GM12878 (cell line): Measurements from ENCODE around the gene C6orf120. TPM values are rescaled to one million over a fixed set of nuclear protein-coding genes. Genes with fewer than 3 reads are reported as not detected.

Experiments
- BRCA1 ChIP-seq: IDR thresholded peaks from 2 replicates; pipeline ENCODE4 v1.6.1; 2011; ENCODE audit warnings: low read depth, low read length, improper control_type of control experiment
- FOS ChIP-seq: IDR thresholded peaks from 3 replicates; pipeline ENCODE4 v1.6.1; 2011; ENCODE audit warnings: borderline replicate concordance; ENCODE audit not compliant: insufficient read length; ENCODE audit errors: extremely low read depth
- NFYB ChIP-seq: IDR thresholded peaks from 2 replicates; pipeline ENCODE4 v1.6.1; 2011; ENCODE audit warnings: low read depth, mild to moderate bottlenecking, low read length, improper control_type of control experiment, moderate library complexity; ENCODE audit not compliant: insufficient read depth
- RB1 ChIP-seq: fragments of 450-650 bp; formaldehyde crosslinking; IDR thresholded peaks from 2 replicates; pipeline ENCODE4 v1.6.1; 2017; ENCODE audit warnings: mild to moderate bottlenecking, borderline replicate concordance
- RBBP5 ChIP-seq: fragments of 200-600 bp; sonication (generic); conservative IDR thresholded peaks from 2 replicates; pipeline ENCODE4 v1.6.1; 2016
- RELA ChIP-seq: fragments of 450-650 bp; IDR thresholded peaks from 2 replicates; pipeline ENCODE4 v1.8.0; 2014; ENCODE audit warnings: borderline replicate concordance; ENCODE audit not compliant: partially characterized antibody
- RUNX3 ChIP-seq: IDR thresholded peaks from 2 replicates; pipeline ENCODE4 v1.6.1; 2012; ENCODE audit warnings: low read length, inconsistent platforms
- SPI1 ChIP-seq: IDR thresholded peaks from 2 replicates; pipeline ENCODE4 v1.6.1; 2011; ENCODE audit warnings: low read depth, mild to moderate bottlenecking, low read length, moderate library complexity, borderline replicate concordance; ENCODE audit not compliant: insufficient read depth
- TCF12 ChIP-seq: IDR thresholded peaks from 2 replicates; pipeline ENCODE4 v1.6.1; 2011; ENCODE audit warnings: low read depth, mild to moderate bottlenecking, low read length
- ZNF622 ChIP-seq: fragments of 450-650 bp; IDR thresholded peaks from 2 replicates; pipeline ENCODE4 v1.6.1; 2017; ENCODE audit warnings: mild to moderate bottlenecking, inconsistent platforms
- polyA plus RNA-seq, 11 experiments: library from polyadenylated mRNA; depleted of rRNA in 4 of 11; unstranded in 6 of 11; stranded (reverse) in 5 of 11; fragments of >200 nt; fragmentation: Nextera tagmentation in 4 of 11; fragmentation: Illumina TruSeq in 1 of 11; extraction: Ambion mirVana in 4 of 11; extraction: Trizol in 1 of 11; gene quantifications; 1 replicate in 1 of 11; 2 replicates in 10 of 11; pipeline versions ENCODE4 v1.2.1 to v1.2.3, GENCODE V29; 2011 to 2016; ENCODE audit warnings: inconsistent platforms in 2 of 11, missing spikeins in 2 of 11, low read depth in 1 of 11
- total RNA-seq, 4 experiments: library from RNA; depleted of rRNA in 3 of 4; stranded (reverse); fragments of >200 nt in 3 of 4; fragmentation: Illumina TruSeq in 1 of 4; extraction: Trizol in 1 of 4; gene quantifications; 2 replicates each; pipeline versions ENCODE4 v1.2.1 to v1.2.3, GENCODE V29; 2013 to 2021
- TF ChIP-seq, protein P1 (sequence below): fragments of 450-650 bp; IDR thresholded peaks from 2 replicates; pipeline ENCODE4 v1.6.1; 2017; ENCODE audit warnings: mild to moderate bottlenecking, moderate library complexity
- TF ChIP-seq, protein P2 (sequence below): IDR thresholded peaks from 2 replicates; pipeline ENCODE4 v1.6.1; 2012; ENCODE audit warnings: low read depth, low read length, improper control_type of control experiment
- TF ChIP-seq, protein P3 (sequence below): fragments of 450-650 bp; formaldehyde crosslinking; IDR thresholded peaks from 2 replicates; pipeline ENCODE4 v1.5.0; 2022; ENCODE audit warnings: mild to moderate bottlenecking, missing genetic modification characterization
- TF ChIP-seq, protein P4 (sequence below): fragments of 450-650 bp; formaldehyde crosslinking; IDR thresholded peaks from 2 replicates; pipeline ENCODE4 v1.4.0; 2022; ENCODE audit warnings: mild to moderate bottlenecking, moderate library complexity
- TF ChIP-seq, protein P5 (sequence below): IDR thresholded peaks from 2 replicates; pipeline ENCODE4 v1.6.1; 2011; ENCODE audit warnings: borderline replicate concordance, low read depth, mild to moderate bottlenecking, moderate library complexity, mixed read lengths, low read length; ENCODE audit not compliant: insufficient read depth; ENCODE audit errors: extremely low read length

The C6orf120 gene
- total and polyA plus RNA-seq, 10 of the 15 experiments (the other 5 are each of a cell fraction or from before 2014, with no cell fraction given), result 3.6 to 23.9 (median 18.2) TPM

DNA sequence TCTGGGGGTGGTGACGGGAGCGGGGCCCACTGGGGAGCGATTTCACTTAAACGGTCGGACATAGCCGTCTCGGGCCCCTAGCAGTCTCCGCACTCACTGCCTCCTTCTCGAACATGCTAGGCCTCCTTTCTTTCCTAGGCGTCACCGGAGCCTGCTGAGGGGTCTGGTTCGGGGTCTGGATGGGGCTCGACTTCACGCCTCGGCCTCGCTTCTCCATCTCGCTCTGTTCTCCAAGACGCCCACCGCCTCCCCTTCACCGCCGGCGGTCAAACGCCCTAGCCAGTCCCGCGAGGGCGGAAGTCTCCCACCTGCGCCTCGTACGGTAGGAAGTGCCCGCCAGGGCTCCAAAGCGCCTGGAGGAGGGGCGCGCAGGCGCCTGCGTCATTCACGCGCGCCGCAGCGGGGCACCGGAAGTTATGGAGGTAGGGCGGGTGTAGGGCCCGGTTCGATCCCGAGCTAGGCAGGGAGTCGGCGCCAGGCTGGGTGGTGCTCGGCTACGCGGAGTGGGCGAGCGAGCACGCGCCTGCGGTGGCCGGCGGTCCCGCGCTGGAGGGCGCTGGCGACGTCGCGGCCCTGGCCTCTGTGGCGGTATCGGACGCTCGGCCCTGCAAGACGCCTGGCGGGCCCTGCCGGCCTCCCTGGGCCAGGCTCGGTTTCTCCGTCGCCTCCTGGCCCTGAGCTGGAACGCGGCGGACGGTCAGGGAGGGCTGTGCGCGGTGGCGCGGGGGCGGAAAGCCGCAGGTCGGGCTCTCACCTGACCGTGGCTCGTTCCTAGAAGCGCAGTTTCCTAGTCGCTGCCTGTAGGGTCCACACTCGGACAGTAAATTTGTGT, 49.5 kb downstream of the C6orf120 start, which contains the start of the genes DYNLT2 and ERMARD (continued):
- TF ChIP-seq, protein P1, sequence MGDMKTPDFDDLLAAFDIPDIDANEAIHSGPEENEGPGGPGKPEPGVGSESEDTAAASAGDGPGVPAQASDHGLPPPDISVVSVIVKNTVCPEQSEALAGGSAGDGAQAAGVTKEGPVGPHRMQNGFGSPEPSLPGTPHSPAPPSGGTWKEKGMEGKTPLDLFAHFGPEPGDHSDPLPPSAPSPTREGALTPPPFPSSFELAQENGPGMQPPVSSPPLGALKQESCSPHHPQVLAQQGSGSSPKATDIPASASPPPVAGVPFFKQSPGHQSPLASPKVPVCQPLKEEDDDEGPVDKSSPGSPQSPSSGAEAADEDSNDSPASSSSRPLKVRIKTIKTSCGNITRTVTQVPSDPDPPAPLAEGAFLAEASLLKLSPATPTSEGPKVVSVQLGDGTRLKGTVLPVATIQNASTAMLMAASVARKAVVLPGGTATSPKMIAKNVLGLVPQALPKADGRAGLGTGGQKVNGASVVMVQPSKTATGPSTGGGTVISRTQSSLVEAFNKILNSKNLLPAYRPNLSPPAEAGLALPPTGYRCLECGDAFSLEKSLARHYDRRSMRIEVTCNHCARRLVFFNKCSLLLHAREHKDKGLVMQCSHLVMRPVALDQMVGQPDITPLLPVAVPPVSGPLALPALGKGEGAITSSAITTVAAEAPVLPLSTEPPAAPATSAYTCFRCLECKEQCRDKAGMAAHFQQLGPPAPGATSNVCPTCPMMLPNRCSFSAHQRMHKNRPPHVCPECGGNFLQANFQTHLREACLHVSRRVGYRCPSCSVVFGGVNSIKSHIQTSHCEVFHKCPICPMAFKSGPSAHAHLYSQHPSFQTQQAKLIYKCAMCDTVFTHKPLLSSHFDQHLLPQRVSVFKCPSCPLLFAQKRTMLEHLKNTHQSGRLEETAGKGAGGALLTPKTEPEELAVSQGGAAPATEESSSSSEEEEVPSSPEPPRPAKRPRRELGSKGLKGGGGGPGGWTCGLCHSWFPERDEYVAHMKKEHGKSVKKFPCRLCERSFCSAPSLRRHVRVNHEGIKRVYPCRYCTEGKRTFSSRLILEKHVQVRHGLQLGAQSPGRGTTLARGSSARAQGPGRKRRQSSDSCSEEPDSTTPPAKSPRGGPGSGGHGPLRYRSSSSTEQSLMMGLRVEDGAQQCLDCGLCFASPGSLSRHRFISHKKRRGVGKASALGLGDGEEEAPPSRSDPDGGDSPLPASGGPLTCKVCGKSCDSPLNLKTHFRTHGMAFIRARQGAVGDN, result peak; percentile 64; the same call in 1 of the 2 replicates
- TF ChIP-seq TCF12, result peak; percentile 69; the same call in 1 of the 2 replicates
- 0 out of 2 replicates have a peak, but pooled peaks have one; percentile 88 for TF ChIP-seq RB1
- TF ChIP-seq NFYB, result no peak
- TF ChIP-seq FOS, result no peak
- TF ChIP-seq, protein P2, sequence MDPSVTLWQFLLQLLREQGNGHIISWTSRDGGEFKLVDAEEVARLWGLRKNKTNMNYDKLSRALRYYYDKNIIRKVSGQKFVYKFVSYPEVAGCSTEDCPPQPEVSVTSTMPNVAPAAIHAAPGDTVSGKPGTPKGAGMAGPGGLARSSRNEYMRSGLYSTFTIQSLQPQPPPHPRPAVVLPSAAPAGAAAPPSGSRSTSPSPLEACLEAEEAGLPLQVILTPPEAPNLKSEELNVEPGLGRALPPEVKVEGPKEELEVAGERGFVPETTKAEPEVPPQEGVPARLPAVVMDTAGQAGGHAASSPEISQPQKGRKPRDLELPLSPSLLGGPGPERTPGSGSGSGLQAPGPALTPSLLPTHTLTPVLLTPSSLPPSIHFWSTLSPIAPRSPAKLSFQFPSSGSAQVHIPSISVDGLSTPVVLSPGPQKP, result peak; percentile 99
- peak; percentile 77; the same call in 1 of the 2 replicates for TF ChIP-seq SPI1
- no peak for TF ChIP-seq RELA
- no peak for TF ChIP-seq BRCA1
- TF ChIP-seq, protein P3, sequence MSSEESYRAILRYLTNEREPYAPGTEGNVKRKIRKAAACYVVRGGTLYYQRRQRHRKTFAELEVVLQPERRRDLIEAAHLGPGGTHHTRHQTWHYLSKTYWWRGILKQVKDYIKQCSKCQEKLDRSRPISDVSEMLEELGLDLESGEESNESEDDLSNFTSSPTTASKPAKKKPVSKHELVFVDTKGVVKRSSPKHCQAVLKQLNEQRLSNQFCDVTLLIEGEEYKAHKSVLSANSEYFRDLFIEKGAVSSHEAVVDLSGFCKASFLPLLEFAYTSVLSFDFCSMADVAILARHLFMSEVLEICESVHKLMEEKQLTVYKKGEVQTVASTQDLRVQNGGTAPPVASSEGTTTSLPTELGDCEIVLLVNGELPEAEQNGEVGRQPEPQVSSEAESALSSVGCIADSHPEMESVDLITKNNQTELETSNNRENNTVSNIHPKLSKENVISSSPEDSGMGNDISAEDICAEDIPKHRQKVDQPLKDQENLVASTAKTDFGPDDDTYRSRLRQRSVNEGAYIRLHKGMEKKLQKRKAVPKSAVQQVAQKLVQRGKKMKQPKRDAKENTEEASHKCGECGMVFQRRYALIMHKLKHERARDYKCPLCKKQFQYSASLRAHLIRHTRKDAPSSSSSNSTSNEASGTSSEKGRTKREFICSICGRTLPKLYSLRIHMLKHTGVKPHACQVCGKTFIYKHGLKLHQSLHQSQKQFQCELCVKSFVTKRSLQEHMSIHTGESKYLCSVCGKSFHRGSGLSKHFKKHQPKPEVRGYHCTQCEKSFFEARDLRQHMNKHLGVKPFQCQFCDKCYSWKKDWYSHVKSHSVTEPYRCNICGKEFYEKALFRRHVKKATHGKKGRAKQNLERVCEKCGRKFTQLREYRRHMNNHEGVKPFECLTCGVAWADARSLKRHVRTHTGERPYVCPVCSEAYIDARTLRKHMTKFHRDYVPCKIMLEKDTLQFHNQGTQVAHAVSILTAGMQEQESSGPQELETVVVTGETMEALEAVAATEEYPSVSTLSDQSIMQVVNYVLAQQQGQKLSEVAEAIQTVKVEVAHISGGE, result no peak
- TF ChIP-seq, protein P4, sequence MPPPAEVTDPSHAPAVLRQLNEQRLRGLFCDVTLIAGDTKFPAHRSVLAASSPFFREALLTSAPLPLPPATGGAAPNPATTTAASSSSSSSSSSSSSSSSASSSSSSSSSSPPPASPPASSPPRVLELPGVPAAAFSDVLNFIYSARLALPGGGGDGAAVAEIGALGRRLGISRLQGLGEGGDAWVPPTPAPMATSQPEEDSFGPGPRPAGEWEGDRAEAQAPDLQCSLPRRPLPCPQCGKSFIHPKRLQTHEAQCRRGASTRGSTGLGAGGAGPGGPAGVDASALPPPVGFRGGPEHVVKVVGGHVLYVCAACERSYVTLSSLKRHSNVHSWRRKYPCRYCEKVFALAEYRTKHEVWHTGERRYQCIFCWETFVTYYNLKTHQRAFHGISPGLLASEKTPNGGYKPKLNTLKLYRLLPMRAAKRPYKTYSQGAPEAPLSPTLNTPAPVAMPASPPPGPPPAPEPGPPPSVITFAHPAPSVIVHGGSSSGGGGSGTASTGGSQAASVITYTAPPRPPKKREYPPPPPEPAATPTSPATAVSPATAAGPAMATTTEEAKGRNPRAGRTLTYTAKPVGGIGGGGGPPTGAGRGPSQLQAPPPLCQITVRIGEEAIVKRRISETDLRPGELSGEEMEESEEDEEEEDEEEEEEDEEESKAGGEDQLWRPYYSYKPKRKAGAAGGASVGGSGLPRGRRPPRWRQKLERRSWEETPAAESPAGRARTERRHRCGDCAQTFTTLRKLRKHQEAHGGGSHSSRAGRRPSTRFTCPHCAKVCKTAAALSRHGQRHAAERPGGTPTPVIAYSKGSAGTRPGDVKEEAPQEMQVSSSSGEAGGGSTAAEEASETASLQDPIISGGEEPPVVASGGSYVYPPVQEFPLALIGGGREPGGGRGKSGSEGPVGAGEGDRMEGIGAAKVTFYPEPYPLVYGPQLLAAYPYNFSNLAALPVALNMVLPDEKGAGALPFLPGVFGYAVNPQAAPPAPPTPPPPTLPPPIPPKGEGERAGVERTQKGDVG, result no peak
- no peak for TF ChIP-seq ZNF622
- TF ChIP-seq RBBP5, result no peak
- TF ChIP-seq, protein P5, sequence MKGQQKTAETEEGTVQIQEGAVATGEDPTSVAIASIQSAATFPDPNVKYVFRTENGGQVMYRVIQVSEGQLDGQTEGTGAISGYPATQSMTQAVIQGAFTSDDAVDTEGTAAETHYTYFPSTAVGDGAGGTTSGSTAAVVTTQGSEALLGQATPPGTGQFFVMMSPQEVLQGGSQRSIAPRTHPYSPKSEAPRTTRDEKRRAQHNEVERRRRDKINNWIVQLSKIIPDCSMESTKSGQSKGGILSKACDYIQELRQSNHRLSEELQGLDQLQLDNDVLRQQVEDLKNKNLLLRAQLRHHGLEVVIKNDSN, result no peak
- TF ChIP-seq RUNX3, result peak; percentile 48; the same call in 1 of the 2 replicates
